Liver (tissue), 3 donors: ENCODE results near the gene EHD4.

Experiments
- CTCF ChIP-seq: fragments of 150-350 bp; IDR thresholded peaks from 2 replicates; pipeline ENCODE4 v1.5.1; 2017; ENCODE audit warnings: improper control_type of control experiment, low read depth, low read length; ENCODE audit not compliant: missing input control
- HNF4A ChIP-seq, 2 donors: conservative IDR thresholded peaks; 2 replicates each; pipeline ENCODE4 v1.6.1; 2016; ENCODE audit warnings: antibody characterized with exemption in 2 of 2, mild to moderate bottlenecking in 2 of 2
- HNF4G ChIP-seq: IDR thresholded peaks from 2 replicates; pipeline ENCODE4 v1.6.1; 2016; ENCODE audit warnings: antibody characterized with exemption
- JUND ChIP-seq, 2 donors: IDR thresholded peaks; 2 replicates each; pipeline ENCODE4 v1.6.1; 2016; ENCODE audit warnings: antibody characterized with exemption in 2 of 2
- MAX ChIP-seq: IDR thresholded peaks from 2 replicates; pipeline ENCODE4 v1.6.1; 2016; ENCODE audit warnings: antibody characterized with exemption
- REST ChIP-seq: IDR thresholded peaks from 2 replicates; pipeline ENCODE4 v1.6.1; 2016; ENCODE audit warnings: antibody characterized with exemption, mild to moderate bottlenecking
- SP1 ChIP-seq: IDR thresholded peaks from 2 replicates; pipeline ENCODE4 v1.6.1; 2018; ENCODE audit warnings: antibody characterized with exemption, mild to moderate bottlenecking
- TAF1 ChIP-seq: conservative IDR thresholded peaks from 2 replicates; pipeline ENCODE4 v1.6.1; 2016; ENCODE audit warnings: antibody characterized with exemption, mild to moderate bottlenecking
- YY1 ChIP-seq: IDR thresholded peaks from 2 replicates; pipeline ENCODE4 v1.6.1; 2016; ENCODE audit warnings: antibody characterized with exemption, mild to moderate bottlenecking
- donor health status: healthy.
- donor health status: healthy.

GRCh38 chr15:42016971-42017370 lies 44.6 kb upstream of the EHD4 start:
- no peak for TF ChIP-seq REST
- TF ChIP-seq CTCF = no peak
- no peak for TF ChIP-seq TAF1
- TF ChIP-seq MAX = no peak
- TF ChIP-seq HNF4G = no peak
- no peak for TF ChIP-seq YY1
- TF ChIP-seq SP1 = no peak
- no peak for TF ChIP-seq JUND (IDR thresholded peaks at IDR 0.05)
- TF ChIP-seq HNF4A (conservative IDR thresholded peaks at IDR 0.05) = no peak
